SIG-M5 (cell line): ENCODE measurements around the gene TANGO2.

Experiments
- DNase-seq: peaks from one replicate; lab custom pipeline; 2025; lab: John Stamatoyannopoulos, UW

Gene TANGO2

GRCh38 chr22:20011993-20012740, 8.7 kb upstream of the TANGO2 start:
- DNase-seq = no peak

GRCh38 chr22:20012741-20013331, 8.1 kb upstream of the TANGO2 start:
- DNase-seq = no peak

- no peak for DNase-seq
These were observed 7.5 kb upstream of the TANGO2 start for GRCh38 chr22:20013382-20013871.

GRCh38 chr22:20014526-20015186, 6.3 kb upstream of the TANGO2 start:
- DNase-seq = no peak

- DNase-seq = no peak
These were observed 5.7 kb upstream of the TANGO2 start for GRCh38 chr22:20015187-20015625.

GRCh38 chr22:20015971-20016733, 4.8 kb upstream of the TANGO2 start:
- DNase-seq = no peak

- DNase-seq = peak; percentile 26
These were observed 3.9 kb upstream of the TANGO2 start, which contains the start of gene ARVCF for GRCh38 chr22:20016734-20017621. Gene ARVCF (minus strand): TSS chr22:20016823. CDS start chr22:19990794, 26,029 bp downstream.

GRCh38 chr22:20017622-20017958, 3.3 kb upstream of the TANGO2 start:
- no peak for DNase-seq

- no peak for DNase-seq
These were observed 2.9 kb upstream of the TANGO2 start for GRCh38 chr22:20018001-20018400.

GRCh38 chr22:20019661-20020532, 1.0 kb upstream of the TANGO2 start:
- DNase-seq = no peak

- no peak for DNase-seq
These were observed 579 bp downstream of the TANGO2 start for GRCh38 chr22:20021196-20022181.

- no peak for DNase-seq
These were observed 1.5 kb downstream of the TANGO2 start for GRCh38 chr22:20022231-20022977.

- no peak for DNase-seq
These were observed 2.2 kb downstream of the TANGO2 start for GRCh38 chr22:20022978-20023613.

GRCh38 chr22:20024225-20024624, 3.3 kb downstream of the TANGO2 start:
- no peak for DNase-seq

GRCh38 chr22:20024650-20025397, 3.9 kb downstream of the TANGO2 start:
- no peak for DNase-seq

GRCh38 chr22:20025401-20026203, 4.7 kb downstream of the TANGO2 start:
- DNase-seq = no peak
